HepG2 (cell line): Measurements from ENCODE around the gene CNTRL. TPM values are rescaled to one million over a fixed set of nuclear protein-coding genes. Genes with fewer than 3 reads are reported as not detected.

Source experiments
- ASH2L ChIP-seq: fragments of 300-600, 200-600 bp; sonication (generic); IDR thresholded peaks from 2 replicates; pipeline ENCODE4 v1.7.0; 2017; ENCODE audit warnings: low read depth, mild to moderate bottlenecking, moderate library complexity, mixed read lengths, low read length; ENCODE audit not compliant: insufficient read length
- BCL6 ChIP-seq: IDR thresholded peaks from 2 replicates; pipeline ENCODE4 v1.6.1; 2016; ENCODE audit warnings: missing genetic modification reagents, missing compliant biosample characterization
- GATAD2A ChIP-seq: IDR thresholded peaks from 2 replicates; pipeline ENCODE4 v1.6.1; 2016
- KDM3A ChIP-seq: IDR thresholded peaks from 2 replicates; pipeline ENCODE4 v1.6.1; 2018; ENCODE audit warnings: low read depth, missing compliant biosample characterization
- POLR2AphosphoS5 ChIP-seq: IDR thresholded peaks from 2 replicates; pipeline ENCODE4 v1.6.1; 2012; ENCODE audit warnings: low read depth, low read length
- PRDM10 ChIP-seq: sonication (generic); formaldehyde crosslinking; IDR thresholded peaks from 2 replicates; pipeline ENCODE4 v1.4.0; 2020; ENCODE audit warnings: low read depth, missing genetic modification reagents
- PRDM4 ChIP-seq: sonication (generic); formaldehyde crosslinking; IDR thresholded peaks from 2 replicates; pipeline ENCODE4 v1.9.0; 2021; ENCODE audit warnings: missing genetic modification reagents, borderline replicate concordance
- SAP130 ChIP-seq: IDR thresholded peaks from 2 replicates; pipeline ENCODE4 v1.6.1; 2016; ENCODE audit warnings: low read depth
- SKI ChIP-seq: fragments of 450-650 bp; IDR thresholded peaks from one replicate; pipeline ENCODE4 v1.6.1; 2018; ENCODE audit warnings: mild to moderate bottlenecking; ENCODE audit not compliant: partially characterized antibody
- SOX13 ChIP-seq, 3 experiments: fragments of 450-650 bp in 1 of 3; sonication (generic) in 1 of 3; formaldehyde crosslinking in 1 of 3; IDR thresholded peaks in 2 of 3; conservative IDR thresholded peaks in 1 of 3; 2 replicates each; pipeline versions ENCODE4 v1.5.0 to v1.6.1; 2016 to 2020; ENCODE audit warnings: antibody characterized with exemption in 1 of 3, mild to moderate bottlenecking in 1 of 3, missing compliant biosample characterization in 1 of 3, missing genetic modification reagents in 1 of 3, moderate library complexity in 1 of 3
- ZBTB37 ChIP-seq: sonication (generic); formaldehyde crosslinking; IDR thresholded peaks from 2 replicates; pipeline ENCODE4 v1.4.0; 2020; ENCODE audit warnings: mild to moderate bottlenecking, missing genetic modification reagents
- ZNF350 ChIP-seq: sonication (generic); formaldehyde crosslinking; IDR thresholded peaks from 2 replicates; pipeline ENCODE4 v1.4.0; 2020; ENCODE audit warnings: mild to moderate bottlenecking, low read depth, missing genetic modification reagents, borderline replicate concordance
- ZNF468 ChIP-seq: sonication (generic); formaldehyde crosslinking; IDR thresholded peaks from 2 replicates; pipeline ENCODE4 v1.8.0; 2022; ENCODE audit warnings: mild to moderate bottlenecking, moderate library complexity, missing genetic modification reagents
- ZSCAN9 ChIP-seq: IDR thresholded peaks from 2 replicates; pipeline ENCODE4 v1.6.1; 2016; ENCODE audit warnings: borderline replicate concordance
- polyA plus RNA-seq, 8 experiments: library from polyadenylated mRNA; depleted of rRNA in 3 of 8; stranded (reverse) in 7 of 8; unstranded in 1 of 8; fragments of >200 nt; fragmentation: Illumina TruSeq in 4 of 8; extraction: Trizol in 4 of 8; gene quantifications; 2 replicates each; pipeline versions ENCODE4 v1.2.1 to v1.2.3, GENCODE V29; 2011 to 2016; ENCODE audit warnings: low read depth in 4 of 8, missing spikeins in 1 of 8, mixed read lengths in 1 of 8; ENCODE audit not compliant: insufficient read depth in 1 of 8
- total RNA-seq, 5 experiments: library from RNA; depleted of rRNA; stranded (reverse); fragments of >200 nt; fragmentation: Illumina TruSeq; extraction: Trizol; gene quantifications; 2 replicates each; pipeline ENCODE4 v1.2.3, GENCODE V29; 2016; ENCODE audit warnings: low read depth in 1 of 5
- TF ChIP-seq, protein P1 (sequence below): sonication (generic); formaldehyde crosslinking; IDR thresholded peaks from 2 replicates; pipeline ENCODE4 v1.4.0; 2020; ENCODE audit warnings: missing genetic modification reagents, borderline replicate concordance
- TF ChIP-seq, protein P2 (sequence below): sonication (generic); formaldehyde crosslinking; IDR thresholded peaks from 2 replicates; pipeline ENCODE4 v1.9.0; 2022; ENCODE audit warnings: low read depth, missing genetic modification reagents

CNTRL gene
- total and polyA plus RNA-seq, 2 of the 13 experiments (the other 11 are each of a cell fraction or from before 2014, with no cell fraction given), result 7.5 to 11.8 TPM

DNA sequence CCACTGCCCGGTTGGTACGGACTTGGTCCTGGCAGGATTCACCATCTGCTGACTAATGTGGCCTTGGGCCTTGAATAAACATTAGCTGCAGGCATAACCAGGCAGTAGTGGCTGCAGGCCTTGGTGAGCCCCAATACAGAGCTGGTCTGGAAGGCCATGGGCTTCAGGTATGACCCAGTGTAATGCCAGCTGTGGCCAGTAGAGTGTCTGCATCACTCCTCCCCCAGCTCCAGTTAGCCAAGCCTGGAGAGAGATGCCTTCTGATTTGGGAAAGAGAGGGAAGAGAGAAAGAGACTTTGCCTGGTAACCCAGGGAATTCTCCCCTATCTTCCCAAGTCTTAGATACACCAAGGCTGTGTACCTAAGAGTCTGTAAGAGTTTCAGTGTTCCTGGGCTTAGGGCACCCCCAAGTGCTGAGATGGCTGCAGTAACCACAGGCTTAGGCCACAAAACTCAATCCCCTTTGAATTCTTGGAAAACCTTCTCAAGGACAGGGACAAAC is 19.1 kb upstream of the CNTRL start (continued):
- no peak for TF ChIP-seq PRDM4
- TF ChIP-seq ASH2L, result peak; percentile 15
- TF ChIP-seq KDM3A (CRISPR knock-in tag), result 0 out of 2 replicates have a peak, but pooled peaks have one; percentile 45
- peak; percentile 33; the same call in 1 of the 2 replicates for TF ChIP-seq SAP130
- TF ChIP-seq, protein P1, sequence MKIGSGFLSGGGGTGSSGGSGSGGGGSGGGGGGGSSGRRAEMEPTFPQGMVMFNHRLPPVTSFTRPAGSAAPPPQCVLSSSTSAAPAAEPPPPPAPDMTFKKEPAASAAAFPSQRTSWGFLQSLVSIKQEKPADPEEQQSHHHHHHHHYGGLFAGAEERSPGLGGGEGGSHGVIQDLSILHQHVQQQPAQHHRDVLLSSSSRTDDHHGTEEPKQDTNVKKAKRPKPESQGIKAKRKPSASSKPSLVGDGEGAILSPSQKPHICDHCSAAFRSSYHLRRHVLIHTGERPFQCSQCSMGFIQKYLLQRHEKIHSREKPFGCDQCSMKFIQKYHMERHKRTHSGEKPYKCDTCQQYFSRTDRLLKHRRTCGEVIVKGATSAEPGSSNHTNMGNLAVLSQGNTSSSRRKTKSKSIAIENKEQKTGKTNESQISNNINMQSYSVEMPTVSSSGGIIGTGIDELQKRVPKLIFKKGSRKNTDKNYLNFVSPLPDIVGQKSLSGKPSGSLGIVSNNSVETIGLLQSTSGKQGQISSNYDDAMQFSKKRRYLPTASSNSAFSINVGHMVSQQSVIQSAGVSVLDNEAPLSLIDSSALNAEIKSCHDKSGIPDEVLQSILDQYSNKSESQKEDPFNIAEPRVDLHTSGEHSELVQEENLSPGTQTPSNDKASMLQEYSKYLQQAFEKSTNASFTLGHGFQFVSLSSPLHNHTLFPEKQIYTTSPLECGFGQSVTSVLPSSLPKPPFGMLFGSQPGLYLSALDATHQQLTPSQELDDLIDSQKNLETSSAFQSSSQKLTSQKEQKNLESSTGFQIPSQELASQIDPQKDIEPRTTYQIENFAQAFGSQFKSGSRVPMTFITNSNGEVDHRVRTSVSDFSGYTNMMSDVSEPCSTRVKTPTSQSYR, result peak; percentile 49; the same call in 1 of the 2 replicates
- no peak for TF ChIP-seq ZBTB37 (CRISPR knock-in tag)
- TF ChIP-seq ZSCAN9 (CRISPR knock-in tag), result no peak
- peak; percentile 53; the same call in 1 of the 2 replicates for TF ChIP-seq ZNF350 (CRISPR knock-in tag)
- TF ChIP-seq, protein P2, sequence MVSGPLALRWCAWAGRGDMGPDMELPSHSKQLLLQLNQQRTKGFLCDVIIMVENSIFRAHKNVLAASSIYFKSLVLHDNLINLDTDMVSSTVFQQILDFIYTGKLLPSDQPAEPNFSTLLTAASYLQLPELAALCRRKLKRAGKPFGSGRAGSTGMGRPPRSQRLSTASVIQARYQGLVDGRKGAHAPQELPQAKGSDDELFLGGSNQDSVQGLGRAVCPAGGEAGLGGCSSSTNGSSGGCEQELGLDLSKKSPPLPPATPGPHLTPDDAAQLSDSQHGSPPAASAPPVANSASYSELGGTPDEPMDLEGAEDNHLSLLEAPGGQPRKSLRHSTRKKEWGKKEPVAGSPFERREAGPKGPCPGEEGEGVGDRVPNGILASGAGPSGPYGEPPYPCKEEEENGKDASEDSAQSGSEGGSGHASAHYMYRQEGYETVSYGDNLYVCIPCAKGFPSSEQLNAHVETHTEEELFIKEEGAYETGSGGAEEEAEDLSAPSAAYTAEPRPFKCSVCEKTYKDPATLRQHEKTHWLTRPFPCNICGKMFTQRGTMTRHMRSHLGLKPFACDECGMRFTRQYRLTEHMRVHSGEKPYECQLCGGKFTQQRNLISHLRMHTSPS, result peak; percentile 93
- peak; percentile 38 for TF ChIP-seq SKI
- TF ChIP-seq PRDM10 (CRISPR knock-in tag), result peak; percentile 40; the same call in 1 of the 2 replicates
- no peak for TF ChIP-seq ZNF468
- peak; percentile 48; the same call in 1 of the 2 replicates for TF ChIP-seq GATAD2A (CRISPR knock-in tag)
- no peak for TF ChIP-seq SOX13 (IDR thresholded peaks at IDR 0.05)
- TF ChIP-seq SOX13 (CRISPR knock-in tag; conservative IDR thresholded peaks at IDR 0.05 in 1 of 2, IDR thresholded peaks at IDR 0.05 in 1 of 2), result peak in 1 of 2 experiments; percentile 30; a peak in 1 of 4 replicates
- peak; percentile 65 for TF ChIP-seq BCL6 (CRISPR knock-in tag)
- TF ChIP-seq POLR2AphosphoS5, result no peak
